ENCODE measurements around the gene NCAPD2.

NCAPD2 gene

GRCh38 chr12:6542209-6543009, 48.5 kb downstream of the NCAPD2 start:
- TF ChIP-seq CTCF (IDR thresholded peaks at IDR 0.05) = no peak
- Histone ChIP-seq H3K27ac (peak overlapping the region; percentile 42 to 89), H3K4me3 (no peak overlapping the region)
- no peak for DNase-seq (ENCODE audit: low spot score)

- Histone ChIP-seq H3K4me3 (no peak overlapping the region), H3K27ac (no peak overlapping the region)
- no peak for DNase-seq (ENCODE audit: low spot score)
- TF ChIP-seq CTCF (IDR thresholded peaks at IDR 0.05) = no peak
Measured at GRCh38 chr12:6546016-6546415, 52.1 kb downstream of the NCAPD2 start.

- TF ChIP-seq CTCF (IDR thresholded peaks at IDR 0.05) = no peak
- no peak for DNase-seq (ENCODE audit: low spot score)
- Histone ChIP-seq H3K27ac (peak overlapping the region in 1 of 2 donors; percentile 82), H3K4me3 (no peak overlapping the region)
Measured at GRCh38 chr12:6547566-6547965, 53.7 kb downstream of the NCAPD2 start.

- Histone ChIP-seq H3K4me3 (no peak overlapping the region), H3K27ac (peak overlapping the region; percentile 43 to 82)
- DNase-seq (ENCODE audit: low spot score) = peak; percentile 69
- TF ChIP-seq CTCF (IDR thresholded peaks at IDR 0.05) = no peak
Measured at GRCh38 chr12:6547987-6548386, 54.1 kb downstream of the NCAPD2 start.

- DNase-seq (ENCODE audit: low spot score) = peak; percentile 76
- H3K4me3 ChIP-seq = no peak overlapping the region
- no peak for TF ChIP-seq CTCF (IDR thresholded peaks at IDR 0.05)
- peak overlapping the region; percentile 43 to 82 for H3K27ac ChIP-seq
Measured at GRCh38 chr12:6548556-6548955, 54.7 kb downstream of the NCAPD2 start.

GRCh38 chr12:6548966-6549683, 55.2 kb downstream of the NCAPD2 start:
- Histone ChIP-seq H3K4me3 (no peak overlapping the region), H3K27ac (peak overlapping the region; percentile 43 to 97)
- no peak for DNase-seq (ENCODE audit: low spot score)
- no peak for TF ChIP-seq CTCF (IDR thresholded peaks at IDR 0.05)
